Measurements from ENCODE around the gene PIGL. TPM values are rescaled to one million over a fixed set of nuclear protein-coding genes. Genes with fewer than 3 reads are reported as not detected.
A peak's percentile ranks its signal among the peaks of the same experiment; 100 is the strongest.

Gene PIGL
- total RNA-seq, 3 donors from 2014 or later, result 54.6 to 76.2 (median 68.8) TPM

GRCh38 chr17:16325964-16326363, 109.0 kb downstream of the PIGL start:
- no peak overlapping the region for H3K4me3 ChIP-seq

DNA sequence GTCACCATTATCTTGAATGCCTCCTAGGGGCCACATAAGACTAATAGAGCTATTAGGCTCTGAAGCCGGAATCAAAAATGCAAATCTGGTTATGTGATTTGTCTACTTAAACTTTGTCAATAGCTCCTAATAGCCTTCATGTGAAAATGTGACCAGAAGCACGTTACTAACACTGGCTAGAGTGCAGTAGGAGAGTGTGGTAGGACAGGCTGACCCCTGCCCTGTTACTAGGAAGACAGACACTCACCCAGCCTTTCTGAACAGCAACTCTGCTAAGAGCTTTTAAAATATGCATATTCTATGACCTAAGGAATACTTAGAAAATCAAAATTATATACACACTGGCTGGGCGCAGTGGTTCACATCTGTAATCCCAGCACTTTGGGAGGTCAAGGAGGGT, 110.0 kb downstream of the PIGL start:
- no peaks in the 10 kb centered on the region for H3K9me3 ChIP-seq
- no peaks in the 10 kb centered on the region for H3K4me1 ChIP-seq
- no peak for TF ChIP-seq CTCF (IDR thresholded peaks at IDR 0.05)
- no peak for TF ChIP-seq POLR2A (IDR thresholded peaks at IDR 0.05)
- no peak for TF ChIP-seq POLR2AphosphoS5 (IDR thresholded peaks at IDR 0.05)
- H3K4me3 ChIP-seq, result no peak overlapping the region
- intact Hi-C loops (cut with DNase I; ENCODE audit: low total_unique reads), result no loop called here
- DNase-seq (ENCODE audit: low spot score in 2 of 2), result no peak
- H3K36me3 ChIP-seq, result no peaks in the 10 kb centered on the region
- H3K27ac ChIP-seq, result no peak overlapping the region
- no peaks in the 10 kb centered on the region for H3K27me3 ChIP-seq

More at GRCh38 chr17:16325964-16326363, 109.0 kb downstream of the PIGL start:
- Histone ChIP-seq H3K9me3 (no peaks in the 10 kb centered on the region), H3K27me3 (no peaks in the 10 kb centered on the region), H3K36me3 (no peaks in the 10 kb centered on the region), H3K27ac (no peak overlapping the region), H3K4me1 (no peaks in the 10 kb centered on the region)
- no peak for TF ChIP-seq POLR2AphosphoS5 (IDR thresholded peaks at IDR 0.05)
- TF ChIP-seq CTCF (IDR thresholded peaks at IDR 0.05), result no peak
- no peak for TF ChIP-seq POLR2A (IDR thresholded peaks at IDR 0.05)
- intact Hi-C loops (cut with DNase I; ENCODE audit: low total_unique reads), result no loop called here
- DNase-seq (ENCODE audit: low spot score in 2 of 2), result no peak

DNA sequence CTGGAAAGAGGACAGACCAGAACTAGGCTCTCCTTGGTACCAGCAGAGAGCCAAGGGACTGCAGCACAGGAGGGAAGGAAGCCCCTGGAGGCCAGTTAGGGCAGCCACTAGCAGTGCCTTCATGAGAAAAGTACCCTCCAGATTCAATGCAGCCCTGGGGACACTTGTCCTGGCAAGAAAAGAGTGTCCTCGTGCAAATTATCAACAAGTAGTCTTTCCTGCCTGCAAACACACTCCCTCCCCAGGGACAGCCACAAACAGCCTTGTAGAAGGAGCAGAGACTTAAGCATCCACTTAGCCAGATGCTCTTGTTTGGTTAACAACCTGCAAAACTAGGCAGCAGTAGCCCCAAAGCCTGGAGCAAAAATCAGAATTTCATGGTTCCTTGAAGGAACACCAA, 112.0 kb downstream of the PIGL start:
- intact Hi-C loops (cut with DNase I; ENCODE audit: low total_unique reads), result no loop called here

DNA sequence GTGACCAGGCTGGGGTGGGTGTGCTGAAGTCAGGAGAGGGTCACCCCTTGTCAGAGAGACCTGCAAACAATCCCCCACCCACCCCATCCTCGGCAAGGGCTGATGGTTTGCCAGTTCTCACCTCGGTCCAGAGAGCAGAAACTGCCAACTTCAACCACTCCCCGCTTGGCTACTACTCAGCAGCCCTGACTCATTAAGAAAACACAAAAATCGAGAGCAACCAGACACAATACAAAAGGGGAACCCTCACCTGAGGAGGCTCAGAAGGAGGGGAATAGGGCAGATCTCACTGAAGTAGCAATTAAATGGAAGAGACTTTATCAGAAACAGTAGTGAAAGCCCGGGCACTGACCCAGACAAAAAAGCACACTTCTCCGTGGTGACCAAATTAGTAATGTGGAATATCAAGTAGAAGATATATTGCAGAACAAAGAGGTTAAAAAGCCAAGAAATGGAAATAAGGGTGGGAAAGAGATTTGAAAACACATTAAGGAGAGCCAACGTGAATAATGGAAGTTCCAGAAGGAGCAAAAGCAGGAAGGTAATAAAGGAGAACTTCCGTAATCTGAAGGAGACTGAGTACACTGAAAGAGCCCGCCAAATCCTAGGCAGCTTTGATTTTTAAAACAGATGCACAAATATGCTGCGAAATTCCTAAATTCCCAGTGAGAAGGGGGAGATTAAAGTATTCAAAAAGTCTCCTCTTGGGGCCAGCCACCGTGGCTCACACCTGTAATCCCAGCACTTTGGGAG, 112.7 kb downstream of the PIGL start:
- peak overlapping the region in 1 of 3 donors; percentile 13 for H3K4me3 ChIP-seq
- H3K4me1 ChIP-seq, result no peaks in the 10 kb centered on the region
- TF ChIP-seq CTCF (IDR thresholded peaks at IDR 0.05), result no peak
- no peak for TF ChIP-seq POLR2A (IDR thresholded peaks at IDR 0.05)
- no peak for TF ChIP-seq POLR2AphosphoS5 (IDR thresholded peaks at IDR 0.05)
- no peak for DNase-seq (ENCODE audit: low spot score in 2 of 2)
- H3K9me3 ChIP-seq, result no peaks in the 10 kb centered on the region
- H3K27me3 ChIP-seq, result no peaks in the 10 kb centered on the region
- no peaks in the 10 kb centered on the region for H3K36me3 ChIP-seq
- intact Hi-C loops (cut with DNase I; ENCODE audit: low total_unique reads), result no loop called here
- H3K27ac ChIP-seq, result peak overlapping the region in 1 of 2 donors; percentile 19

More for the DNA sequence above, 112.0 kb downstream of the PIGL start:
- H3K27ac ChIP-seq, result peak overlapping the region in 1 of 2 donors; percentile 19
- H3K36me3 ChIP-seq, result no peaks in the 10 kb centered on the region
- no peak overlapping the region for H3K4me3 ChIP-seq
- TF ChIP-seq POLR2A (IDR thresholded peaks at IDR 0.05), result no peak
- no peak for TF ChIP-seq POLR2AphosphoS5 (IDR thresholded peaks at IDR 0.05)
- no peak for TF ChIP-seq CTCF (IDR thresholded peaks at IDR 0.05)
- DNase-seq (ENCODE audit: low spot score in 2 of 2), result no peak
- no peaks in the 10 kb centered on the region for H3K9me3 ChIP-seq
- no peaks in the 10 kb centered on the region for H3K27me3 ChIP-seq
- H3K4me1 ChIP-seq, result no peaks in the 10 kb centered on the region

DNA sequence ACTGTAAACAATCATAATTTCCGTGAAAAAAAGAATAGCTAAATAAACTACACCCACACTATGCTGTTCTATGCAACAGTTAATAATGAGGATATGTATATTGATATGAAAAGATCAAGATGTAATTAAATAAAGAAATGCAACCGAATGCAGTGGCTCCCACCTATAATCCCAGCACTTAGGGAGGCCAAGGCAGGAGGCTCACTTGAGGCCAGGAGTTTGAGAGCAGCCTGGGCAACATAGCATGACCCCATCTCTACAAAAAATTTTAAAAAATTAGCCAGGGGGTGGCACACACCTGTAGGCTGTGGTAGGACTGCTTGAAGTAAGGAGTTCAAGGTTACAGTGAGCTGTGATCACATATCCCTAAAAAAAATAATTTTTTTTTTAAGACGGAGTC, 121.4 kb downstream of the PIGL start:
- Histone ChIP-seq H3K36me3 (peaks cover 6% of the 10 kb centered on the region), H3K4me3 (no peak overlapping the region), H3K27me3 (no peaks in the 10 kb centered on the region), H3K9me3 (no peaks in the 10 kb centered on the region), H3K27ac (no peak overlapping the region), H3K4me1 (no peaks in the 10 kb centered on the region)
- no peak for DNase-seq (ENCODE audit: low spot score in 2 of 2)
- TF ChIP-seq CTCF (IDR thresholded peaks at IDR 0.05) (no peak), POLR2A (IDR thresholded peaks at IDR 0.05) (no peak)
- intact Hi-C loops (cut with DNase I; ENCODE audit: low total_unique reads), result no loop called here

All from breast epithelium (tissue), 4 donors.